Neural cell (in vitro differentiated cells): Measurements from ENCODE around the gene STK10.

Experiments used
- EZH2 ChIP-seq: fragments of 200-600, 300-800 bp; shearing (Covaris generic), sonication (generic); IDR thresholded peaks from 2 replicates; pipeline ENCODE4 v1.6.1; 2014; ENCODE audit warnings: antibody characterized with exemption, low read length, borderline replicate concordance, mild to moderate bottlenecking; ENCODE audit not compliant: insufficient read depth, poor library complexity, severe bottlenecking
- POLR2AphosphoS5 ChIP-seq: IDR thresholded peaks from 2 replicates; pipeline ENCODE4 v1.6.1; 2012
- TAF1 ChIP-seq: IDR thresholded peaks from 2 replicates; pipeline ENCODE4 v1.6.1; 2012; ENCODE audit warnings: low read depth
- TF ChIP-seq, protein P1 (sequence below): fragments of 450-650 bp; IDR thresholded peaks from 2 replicates; pipeline ENCODE4 v1.5.1; 2014; ENCODE audit warnings: antibody characterized with exemption, mild to moderate bottlenecking, moderate library complexity; ENCODE audit not compliant: poor library complexity, severe bottlenecking

DNA sequence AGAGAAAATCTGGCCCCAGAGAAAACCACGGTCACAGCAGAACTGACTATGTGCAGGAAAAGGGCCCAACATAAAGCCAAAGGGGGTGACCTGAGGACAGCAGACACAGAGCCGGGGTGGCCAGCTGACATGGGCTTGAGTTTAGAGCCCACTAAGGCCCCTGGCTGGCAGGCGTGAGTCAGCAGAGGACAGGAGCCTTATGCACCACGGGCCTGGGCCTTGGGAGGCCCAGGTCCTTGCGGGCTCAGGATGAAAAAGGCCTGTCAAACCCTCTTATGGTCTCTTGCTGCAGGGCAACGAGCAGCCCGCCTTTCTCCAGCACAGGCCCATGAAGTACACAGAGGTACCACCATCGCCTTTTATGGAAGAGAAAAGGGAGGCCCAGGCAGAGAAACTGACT lies 19.7 kb downstream of the STK10 start:
- TF ChIP-seq, protein P1, sequence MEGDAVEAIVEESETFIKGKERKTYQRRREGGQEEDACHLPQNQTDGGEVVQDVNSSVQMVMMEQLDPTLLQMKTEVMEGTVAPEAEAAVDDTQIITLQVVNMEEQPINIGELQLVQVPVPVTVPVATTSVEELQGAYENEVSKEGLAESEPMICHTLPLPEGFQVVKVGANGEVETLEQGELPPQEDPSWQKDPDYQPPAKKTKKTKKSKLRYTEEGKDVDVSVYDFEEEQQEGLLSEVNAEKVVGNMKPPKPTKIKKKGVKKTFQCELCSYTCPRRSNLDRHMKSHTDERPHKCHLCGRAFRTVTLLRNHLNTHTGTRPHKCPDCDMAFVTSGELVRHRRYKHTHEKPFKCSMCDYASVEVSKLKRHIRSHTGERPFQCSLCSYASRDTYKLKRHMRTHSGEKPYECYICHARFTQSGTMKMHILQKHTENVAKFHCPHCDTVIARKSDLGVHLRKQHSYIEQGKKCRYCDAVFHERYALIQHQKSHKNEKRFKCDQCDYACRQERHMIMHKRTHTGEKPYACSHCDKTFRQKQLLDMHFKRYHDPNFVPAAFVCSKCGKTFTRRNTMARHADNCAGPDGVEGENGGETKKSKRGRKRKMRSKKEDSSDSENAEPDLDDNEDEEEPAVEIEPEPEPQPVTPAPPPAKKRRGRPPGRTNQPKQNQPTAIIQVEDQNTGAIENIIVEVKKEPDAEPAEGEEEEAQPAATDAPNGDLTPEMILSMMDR, result no peak
- TF ChIP-seq EZH2 (no peak), POLR2AphosphoS5 (no peak), TAF1 (no peak)
